HCT116 (cell line): Measurements from ENCODE around the gene NCOA1.

ENCODE experiments used
- EZH2 ChIP-seq: fragments of 200-600 bp; sonication (generic); IDR thresholded peaks from 2 replicates; pipeline ENCODE4 v1.6.1; 2017; ENCODE audit warnings: antibody characterized with exemption, mixed run types
- EZH2phosphoT487 ChIP-seq: fragments of 200-600 bp; IDR thresholded peaks from 2 replicates; pipeline ENCODE4 v1.6.1; 2018; ENCODE audit warnings: antibody characterized with exemption, borderline replicate concordance
- JUND ChIP-seq: IDR thresholded peaks from 2 replicates; pipeline ENCODE4 v1.6.1; 2012
- MAX ChIP-seq: IDR thresholded peaks from 2 replicates; pipeline ENCODE4 v1.6.1; 2012
- POLR2A ChIP-seq: IDR thresholded peaks from 2 replicates; pipeline ENCODE4 v1.7.0; 2011; ENCODE audit warnings: borderline replicate concordance; ENCODE audit not compliant: insufficient read depth, insufficient read length; ENCODE audit errors: extremely low read depth
- POLR2AphosphoS5 ChIP-seq: IDR thresholded peaks from 2 replicates; pipeline ENCODE4 v1.6.1; 2011; ENCODE audit warnings: mild to moderate bottlenecking, low read depth, low read length, moderate library complexity
- SIN3A ChIP-seq: IDR thresholded peaks from 2 replicates; pipeline ENCODE4 v1.6.1; 2012; ENCODE audit warnings: low read depth
- SP1 ChIP-seq: IDR thresholded peaks from 2 replicates; pipeline ENCODE4 v1.6.1; 2012; ENCODE audit warnings: low read depth
- YY1 ChIP-seq: IDR thresholded peaks from 2 replicates; pipeline ENCODE4 v1.6.1; 2011; ENCODE audit warnings: low read length, low read depth, moderate library complexity, mild to moderate bottlenecking; ENCODE audit not compliant: insufficient replicate concordance; ENCODE audit errors: extremely low read depth
- ZBTB33 ChIP-seq: IDR thresholded peaks from 2 replicates; pipeline ENCODE4 v1.6.1; 2011; ENCODE audit warnings: mild to moderate bottlenecking, low read length, moderate library complexity; ENCODE audit not compliant: insufficient replicate concordance; ENCODE audit errors: extremely low read depth
- ZFX ChIP-seq: fragments of 450-650 bp; IDR thresholded peaks from 2 replicates; pipeline ENCODE4 v1.6.1; 2017
- ZNF274 ChIP-seq: fragments of 200-500 bp; sonication (Bioruptor generic); IDR thresholded peaks from 2 replicates; pipeline ENCODE4 v1.6.1; 2014; ENCODE audit warnings: mild to moderate bottlenecking, low read depth, low read length, inconsistent platforms
- TF ChIP-seq, protein P1 (sequence below), 3 experiments: fragments of 200-600 bp in 1 of 3; sonication (generic) in 1 of 3; IDR thresholded peaks in 2 of 3; conservative IDR thresholded peaks in 1 of 3; 2 replicates each; pipeline ENCODE4 v1.5.1; 2012 to 2017; ENCODE audit warnings: low read depth in 2 of 3, low read length in 2 of 3, antibody characterized with exemption in 1 of 3, borderline replicate concordance in 1 of 3, control low read depth in 1 of 3, mild to moderate bottlenecking in 1 of 3, mixed read lengths in 1 of 3, mixed run types in 1 of 3, moderate library complexity in 1 of 3; ENCODE audit not compliant: insufficient read depth in 1 of 3
- TF ChIP-seq, protein P2 (sequence below): IDR thresholded peaks from 2 replicates; pipeline ENCODE4 v1.6.1; 2012; ENCODE audit warnings: low read depth

DNA sequence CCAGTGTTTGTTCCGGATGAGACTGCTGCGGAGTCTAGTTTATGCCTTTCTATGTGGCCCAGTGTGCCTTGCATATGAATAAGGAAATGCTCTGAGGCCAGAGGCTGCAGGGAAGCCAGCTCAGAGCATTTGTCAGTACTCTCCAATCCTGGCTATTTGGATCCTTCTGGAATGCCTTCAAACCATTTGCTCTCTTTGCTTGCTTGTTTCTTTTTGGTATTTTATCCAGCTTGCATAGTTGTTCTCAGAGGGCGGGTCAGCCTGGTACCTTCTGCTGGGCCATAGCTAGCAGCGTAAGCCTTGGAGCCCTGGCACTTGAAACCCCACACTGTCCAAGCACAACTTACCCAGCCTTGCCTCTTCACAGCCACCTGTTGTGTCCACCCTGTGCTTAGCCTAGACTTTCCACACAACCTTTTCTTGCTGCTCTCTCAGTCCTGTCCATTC lies 322.7 kb downstream of the NCOA1 start:
- TF ChIP-seq, protein P1, sequence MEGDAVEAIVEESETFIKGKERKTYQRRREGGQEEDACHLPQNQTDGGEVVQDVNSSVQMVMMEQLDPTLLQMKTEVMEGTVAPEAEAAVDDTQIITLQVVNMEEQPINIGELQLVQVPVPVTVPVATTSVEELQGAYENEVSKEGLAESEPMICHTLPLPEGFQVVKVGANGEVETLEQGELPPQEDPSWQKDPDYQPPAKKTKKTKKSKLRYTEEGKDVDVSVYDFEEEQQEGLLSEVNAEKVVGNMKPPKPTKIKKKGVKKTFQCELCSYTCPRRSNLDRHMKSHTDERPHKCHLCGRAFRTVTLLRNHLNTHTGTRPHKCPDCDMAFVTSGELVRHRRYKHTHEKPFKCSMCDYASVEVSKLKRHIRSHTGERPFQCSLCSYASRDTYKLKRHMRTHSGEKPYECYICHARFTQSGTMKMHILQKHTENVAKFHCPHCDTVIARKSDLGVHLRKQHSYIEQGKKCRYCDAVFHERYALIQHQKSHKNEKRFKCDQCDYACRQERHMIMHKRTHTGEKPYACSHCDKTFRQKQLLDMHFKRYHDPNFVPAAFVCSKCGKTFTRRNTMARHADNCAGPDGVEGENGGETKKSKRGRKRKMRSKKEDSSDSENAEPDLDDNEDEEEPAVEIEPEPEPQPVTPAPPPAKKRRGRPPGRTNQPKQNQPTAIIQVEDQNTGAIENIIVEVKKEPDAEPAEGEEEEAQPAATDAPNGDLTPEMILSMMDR (IDR thresholded peaks at IDR 0.05 in 2 of 3, conservative IDR thresholded peaks at IDR 0.05 in 1 of 3; ENCODE audit: borderline replicate concordance in 1 of 3, insufficient read depth in 1 of 3, low read depth in 2 of 3, low read length in 2 of 3) = no peak
- TF ChIP-seq ZFX (no peak), POLR2A (no peak), EZH2phosphoT487 (no peak), YY1 (no peak), SIN3A (no peak), ZBTB33 (no peak), POLR2AphosphoS5 (no peak), EZH2 (no peak), SP1 (no peak), MAX (no peak), JUND (no peak), ZNF274 (no peak)
- TF ChIP-seq, protein P2, sequence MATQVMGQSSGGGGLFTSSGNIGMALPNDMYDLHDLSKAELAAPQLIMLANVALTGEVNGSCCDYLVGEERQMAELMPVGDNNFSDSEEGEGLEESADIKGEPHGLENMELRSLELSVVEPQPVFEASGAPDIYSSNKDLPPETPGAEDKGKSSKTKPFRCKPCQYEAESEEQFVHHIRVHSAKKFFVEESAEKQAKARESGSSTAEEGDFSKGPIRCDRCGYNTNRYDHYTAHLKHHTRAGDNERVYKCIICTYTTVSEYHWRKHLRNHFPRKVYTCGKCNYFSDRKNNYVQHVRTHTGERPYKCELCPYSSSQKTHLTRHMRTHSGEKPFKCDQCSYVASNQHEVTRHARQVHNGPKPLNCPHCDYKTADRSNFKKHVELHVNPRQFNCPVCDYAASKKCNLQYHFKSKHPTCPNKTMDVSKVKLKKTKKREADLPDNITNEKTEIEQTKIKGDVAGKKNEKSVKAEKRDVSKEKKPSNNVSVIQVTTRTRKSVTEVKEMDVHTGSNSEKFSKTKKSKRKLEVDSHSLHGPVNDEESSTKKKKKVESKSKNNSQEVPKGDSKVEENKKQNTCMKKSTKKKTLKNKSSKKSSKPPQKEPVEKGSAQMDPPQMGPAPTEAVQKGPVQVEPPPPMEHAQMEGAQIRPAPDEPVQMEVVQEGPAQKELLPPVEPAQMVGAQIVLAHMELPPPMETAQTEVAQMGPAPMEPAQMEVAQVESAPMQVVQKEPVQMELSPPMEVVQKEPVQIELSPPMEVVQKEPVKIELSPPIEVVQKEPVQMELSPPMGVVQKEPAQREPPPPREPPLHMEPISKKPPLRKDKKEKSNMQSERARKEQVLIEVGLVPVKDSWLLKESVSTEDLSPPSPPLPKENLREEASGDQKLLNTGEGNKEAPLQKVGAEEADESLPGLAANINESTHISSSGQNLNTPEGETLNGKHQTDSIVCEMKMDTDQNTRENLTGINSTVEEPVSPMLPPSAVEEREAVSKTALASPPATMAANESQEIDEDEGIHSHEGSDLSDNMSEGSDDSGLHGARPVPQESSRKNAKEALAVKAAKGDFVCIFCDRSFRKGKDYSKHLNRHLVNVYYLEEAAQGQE = no peak
